HG03108 (cell line): ENCODE results near the gene ZP1.
"Not testable (repeated sequence)": the region's sequence is repeated elsewhere in the genome, so short reads cannot be mapped to it uniquely, and the experiment has no call there.

Experiments
- ATAC-seq: cut with Tn5 transposase; IDR thresholded peaks from one replicate; pipeline ENCODE4 v1.9.1; 2021; ENCODE audit warnings: moderate library complexity; ENCODE audit not compliant: unreplicated experiment

ZP1 gene, protein sequence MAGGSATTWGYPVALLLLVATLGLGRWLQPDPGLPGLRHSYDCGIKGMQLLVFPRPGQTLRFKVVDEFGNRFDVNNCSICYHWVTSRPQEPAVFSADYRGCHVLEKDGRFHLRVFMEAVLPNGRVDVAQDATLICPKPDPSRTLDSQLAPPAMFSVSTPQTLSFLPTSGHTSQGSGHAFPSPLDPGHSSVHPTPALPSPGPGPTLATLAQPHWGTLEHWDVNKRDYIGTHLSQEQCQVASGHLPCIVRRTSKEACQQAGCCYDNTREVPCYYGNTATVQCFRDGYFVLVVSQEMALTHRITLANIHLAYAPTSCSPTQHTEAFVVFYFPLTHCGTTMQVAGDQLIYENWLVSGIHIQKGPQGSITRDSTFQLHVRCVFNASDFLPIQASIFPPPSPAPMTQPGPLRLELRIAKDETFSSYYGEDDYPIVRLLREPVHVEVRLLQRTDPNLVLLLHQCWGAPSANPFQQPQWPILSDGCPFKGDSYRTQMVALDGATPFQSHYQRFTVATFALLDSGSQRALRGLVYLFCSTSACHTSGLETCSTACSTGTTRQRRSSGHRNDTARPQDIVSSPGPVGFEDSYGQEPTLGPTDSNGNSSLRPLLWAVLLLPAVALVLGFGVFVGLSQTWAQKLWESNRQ

DNA sequence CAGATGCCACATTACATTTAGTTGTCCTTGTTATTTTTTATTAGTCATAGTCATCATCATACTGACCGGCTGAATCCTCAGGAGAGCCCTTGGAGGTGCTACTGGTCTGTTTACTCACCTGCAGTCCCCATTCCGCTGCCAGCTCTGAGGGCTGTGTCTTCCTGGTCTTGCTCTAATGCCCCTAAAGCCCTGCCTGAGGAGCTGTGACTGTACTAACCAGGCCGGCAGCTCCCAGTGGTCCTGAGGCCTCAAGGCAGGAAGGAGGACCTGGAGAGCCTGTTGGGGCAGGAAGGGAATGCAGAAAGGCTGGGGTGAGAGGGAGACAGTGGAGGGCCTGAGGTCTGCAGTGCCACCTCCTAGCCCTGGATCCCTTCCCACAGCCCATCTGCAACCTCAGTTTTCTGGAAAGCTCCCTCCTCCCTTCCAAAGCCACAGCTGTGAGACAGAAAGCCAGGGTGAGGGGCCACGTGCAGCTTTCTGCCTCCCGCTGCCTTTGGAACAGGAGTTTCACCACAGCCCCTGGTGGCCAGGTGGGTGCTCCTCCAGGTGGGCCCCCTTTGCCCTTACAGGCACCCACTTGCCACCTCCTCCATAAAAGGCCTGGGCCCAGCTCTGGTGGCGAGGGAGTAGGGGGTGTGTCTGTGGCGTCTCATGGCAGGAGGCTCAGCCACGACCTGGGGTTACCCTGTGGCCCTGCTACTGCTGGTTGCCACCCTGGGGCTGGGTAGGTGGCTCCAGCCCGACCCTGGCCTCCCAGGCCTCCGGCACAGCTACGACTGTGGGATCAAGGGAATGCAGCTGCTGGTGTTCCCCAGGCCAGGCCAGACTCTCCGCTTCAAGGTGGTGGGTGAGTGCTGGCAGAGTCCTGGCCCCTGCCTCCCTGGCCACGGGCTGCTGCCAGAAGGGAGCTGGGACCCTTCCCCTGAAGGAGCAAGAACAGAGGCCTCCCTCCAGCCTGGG is at the start of gene ZP1:
TSS of gene ZP1 (plus strand) at position 632 of the 960 bp plus-strand sequence. CDS start at position 652, 20 bp downstream.
- no peak for ATAC-seq

DNA sequence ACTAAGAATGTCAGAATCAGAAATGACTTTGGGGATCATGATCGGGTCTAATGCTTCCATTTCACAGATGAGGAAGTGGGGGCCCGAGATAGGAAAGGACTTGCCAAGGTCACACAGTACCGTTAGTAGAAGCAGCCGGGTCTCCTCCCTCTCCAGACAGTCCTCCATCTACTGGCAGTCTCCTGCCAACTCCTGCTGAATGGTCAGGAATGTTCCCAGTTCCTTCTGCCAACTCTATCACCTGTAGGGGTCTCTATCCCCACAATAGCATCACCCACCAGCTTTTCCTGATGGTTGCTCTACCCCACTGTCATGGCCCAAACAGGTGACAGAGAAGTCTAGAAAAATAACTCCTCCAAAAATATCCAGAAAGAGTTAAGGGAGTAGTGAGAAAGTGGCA is 49.3 kb upstream of the ZP1 start:
- ATAC-seq = no peak

DNA sequence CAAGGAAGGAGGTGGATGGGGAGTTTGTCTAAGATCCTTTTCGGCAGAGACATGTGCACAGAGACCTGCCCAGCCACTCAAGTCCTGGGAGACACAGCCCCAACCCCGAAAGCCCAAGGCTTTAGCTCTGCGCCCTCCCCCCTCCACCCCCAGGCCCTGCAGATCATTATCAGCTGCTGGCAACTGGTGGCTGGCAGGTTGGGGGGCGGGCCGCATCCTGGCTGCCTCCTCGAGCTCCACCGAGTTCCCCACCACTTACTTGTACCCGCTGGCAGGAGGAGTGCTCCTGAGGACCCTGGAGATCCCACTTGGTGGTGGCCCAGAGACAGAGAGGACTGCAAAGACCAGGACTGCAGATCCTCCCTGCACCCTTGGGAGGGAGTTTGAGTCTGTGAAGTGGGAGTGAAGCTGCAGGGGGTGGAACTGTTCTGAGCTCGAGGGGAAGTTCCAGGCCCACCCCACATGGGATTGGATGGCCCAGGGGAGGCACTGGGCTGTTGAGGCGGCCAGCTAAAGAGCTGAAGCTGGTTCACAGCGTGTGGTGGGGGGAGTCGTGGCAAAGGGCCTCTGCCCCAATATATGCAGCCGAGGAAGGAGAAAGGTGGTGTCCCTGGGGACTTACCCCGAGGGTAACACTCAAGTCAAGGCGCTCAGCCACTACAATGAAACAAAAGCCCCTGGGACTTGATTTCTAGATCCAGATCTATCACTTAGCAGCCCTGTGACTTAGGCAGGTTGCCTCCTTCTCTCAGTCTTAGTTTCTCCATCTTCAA is 45.3 kb upstream of the ZP1 start:
- ATAC-seq = no peak

DNA sequence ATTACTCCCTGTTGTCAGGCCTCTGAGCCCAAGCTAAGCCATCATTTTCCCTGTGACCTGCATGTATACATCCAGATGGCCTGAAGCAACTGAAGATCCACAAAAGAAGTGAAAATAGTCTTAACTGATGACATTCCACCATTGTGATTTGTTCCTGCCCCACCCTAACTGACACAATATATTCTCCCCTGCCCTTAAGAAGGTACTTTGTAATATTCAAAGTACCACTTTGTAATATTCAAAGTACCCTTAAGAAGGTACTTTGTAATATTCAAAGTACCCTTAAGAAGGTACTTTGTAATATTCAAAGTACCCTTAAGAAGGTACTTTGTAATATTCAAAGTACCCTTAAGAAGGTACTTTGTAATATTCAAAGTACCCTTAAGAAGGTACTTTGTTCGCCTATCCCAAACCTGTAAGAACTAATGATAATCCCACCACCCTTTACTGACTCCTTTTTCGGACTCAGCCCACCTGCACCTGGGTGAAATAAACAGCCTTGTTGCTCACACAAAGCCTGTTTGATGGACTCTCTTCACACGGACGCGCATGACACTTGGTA is 43.5 kb upstream of the ZP1 start:
- ATAC-seq = not testable (repeated sequence)

DNA sequence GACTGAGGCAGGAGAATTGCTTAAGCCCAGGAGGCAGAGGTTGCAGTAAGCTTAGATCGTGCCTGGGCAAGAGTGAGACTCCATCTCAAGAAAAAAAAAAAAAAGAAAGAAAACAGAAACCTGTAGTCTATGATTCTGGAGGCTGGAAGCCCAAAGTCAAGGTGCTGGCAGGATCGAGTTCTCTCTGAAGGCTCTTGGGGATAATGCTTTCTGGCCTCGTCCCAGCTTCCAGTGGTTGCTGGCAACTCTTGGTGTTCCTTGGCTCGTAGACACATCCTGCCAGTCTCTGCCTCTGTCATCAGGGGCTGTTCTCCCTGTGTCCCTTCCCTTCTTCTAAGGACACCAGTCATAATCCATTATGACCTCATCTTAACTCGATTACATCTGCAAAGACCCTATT is 42.2 kb upstream of the ZP1 start:
- ATAC-seq = no peak

DNA sequence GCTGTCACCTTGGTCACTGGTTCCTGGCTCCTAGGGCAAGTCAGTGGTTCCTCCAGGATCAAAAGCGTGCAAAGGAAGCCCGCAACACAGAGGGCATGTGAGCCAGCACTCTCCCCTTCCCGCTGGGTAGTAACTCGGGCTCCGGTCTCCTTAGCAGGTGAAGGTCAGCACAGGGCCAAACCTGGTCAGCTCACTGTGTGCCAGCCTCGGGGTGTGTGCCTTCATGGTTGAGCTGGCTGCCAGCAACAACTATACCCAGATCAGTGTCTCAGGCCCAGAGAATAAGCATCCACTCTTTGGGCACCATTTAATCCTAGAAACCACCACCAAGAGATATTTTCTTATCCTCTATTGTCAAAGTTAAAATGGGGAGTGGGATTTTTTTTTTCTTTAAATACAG is 41.6 kb upstream of the ZP1 start:
- ATAC-seq = no peak

DNA sequence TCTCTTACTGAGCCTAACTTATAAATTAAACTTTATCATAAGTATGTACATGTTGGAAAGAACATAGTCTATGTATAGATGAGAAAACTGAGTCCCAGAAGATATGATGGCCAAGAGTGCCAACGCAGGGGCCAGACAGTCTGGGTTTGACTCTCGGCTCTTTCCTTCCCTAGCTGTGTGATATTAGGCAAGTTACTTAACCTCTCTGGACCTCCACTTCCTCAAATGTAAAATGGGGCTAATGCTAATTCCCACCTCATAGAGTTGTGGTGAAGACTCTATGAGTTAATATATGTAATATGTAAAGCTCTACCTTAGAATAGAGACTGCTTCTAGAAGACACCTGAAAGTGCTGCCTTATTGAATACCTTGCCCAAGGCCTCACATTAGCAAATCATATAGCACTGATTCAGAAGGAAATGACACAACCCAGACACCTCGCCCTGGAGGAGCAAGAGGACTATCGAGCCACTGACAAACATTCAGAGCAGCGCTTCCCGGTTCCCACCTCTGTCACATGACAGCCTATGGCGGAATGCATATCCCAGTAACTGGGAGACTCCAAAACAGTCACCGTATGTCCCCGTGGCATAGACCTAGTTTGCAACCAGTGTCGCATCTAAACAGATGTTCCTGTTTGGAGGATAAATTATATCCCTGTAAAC is 36.7 kb upstream of the ZP1 start:
- ATAC-seq = peak; percentile 38

DNA sequence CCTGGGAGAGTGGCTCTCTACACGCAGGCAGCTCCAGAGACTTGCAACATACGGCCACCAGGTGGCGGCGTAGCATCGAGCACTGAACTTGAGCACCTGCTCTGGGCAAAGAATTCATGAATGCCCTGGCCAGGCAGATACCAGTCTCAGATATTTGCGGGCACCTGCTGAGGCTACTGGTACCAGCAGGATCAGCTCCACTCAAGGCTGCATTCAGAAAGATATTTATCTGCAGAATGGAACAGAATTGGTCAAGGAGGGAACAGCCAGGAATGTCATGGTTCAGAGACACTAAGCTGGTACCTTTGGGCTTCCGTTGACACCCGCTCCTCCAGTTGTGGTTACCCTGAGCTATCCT is 36.2 kb upstream of the ZP1 start:
- peak; percentile 84 for ATAC-seq

DNA sequence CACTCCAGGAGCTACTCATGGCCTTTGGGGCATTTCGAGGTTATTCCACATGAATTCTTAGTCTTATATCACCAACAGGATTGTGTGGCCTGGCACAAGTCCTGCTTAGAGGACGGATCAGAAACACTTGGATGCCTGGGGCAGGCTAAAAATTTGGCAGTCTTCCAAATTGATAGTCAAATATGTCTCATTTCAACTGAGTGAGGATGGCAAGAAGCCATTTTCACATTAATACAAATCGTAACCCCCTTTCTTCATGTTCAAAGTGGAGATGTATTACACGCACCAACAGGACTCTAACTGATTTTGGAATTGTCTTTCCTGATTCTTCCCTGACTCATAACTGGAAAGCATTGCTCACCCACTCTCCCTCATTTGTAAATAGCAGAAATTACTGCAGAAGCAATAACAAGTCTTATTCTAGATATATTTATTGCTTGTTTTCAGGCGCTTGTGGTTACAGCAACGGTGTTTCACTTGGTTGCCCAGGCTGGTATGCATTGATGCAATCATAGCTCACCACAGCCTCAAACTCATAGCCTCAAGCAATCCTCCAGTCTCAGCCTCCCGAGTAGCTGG is 35.8 kb upstream of the ZP1 start:
- no peak for ATAC-seq

DNA sequence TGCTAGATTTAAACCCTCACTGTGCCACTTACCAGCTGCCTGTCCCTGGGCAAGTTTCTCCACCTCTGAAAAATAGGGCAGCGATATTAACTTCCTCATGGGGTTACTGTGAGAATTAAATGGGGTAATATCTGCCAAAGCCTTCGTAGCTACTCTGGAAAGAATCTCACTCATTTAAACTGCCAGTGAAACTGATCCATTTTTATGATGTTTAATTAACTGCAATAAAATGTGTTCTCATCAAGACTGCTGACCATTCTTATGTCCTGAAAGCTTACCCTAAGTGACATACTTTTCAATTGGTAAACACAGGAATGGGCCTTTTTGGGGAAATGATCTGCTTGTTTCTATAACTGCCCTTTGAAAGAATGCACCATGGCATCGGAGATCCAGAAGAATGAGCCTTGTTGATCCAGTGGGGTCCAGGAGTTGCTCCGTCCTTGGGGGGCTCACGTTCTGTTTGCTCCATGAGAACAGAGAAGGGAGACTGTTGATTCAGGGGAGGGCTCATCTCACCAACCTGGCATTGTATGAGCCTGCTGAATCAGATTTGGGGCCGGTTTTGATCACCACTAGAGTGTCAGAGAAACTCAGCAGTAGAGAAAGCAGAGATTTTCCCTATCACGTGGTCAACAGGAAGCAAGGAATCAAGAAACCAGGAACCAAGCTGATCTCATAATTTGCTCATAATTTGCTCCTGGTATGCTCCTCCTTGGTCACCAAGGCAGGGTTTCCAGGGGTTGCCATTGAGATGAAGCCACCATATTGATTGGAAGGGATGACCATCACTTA is 32.4 kb upstream of the ZP1 start:
- ATAC-seq = no peak

DNA sequence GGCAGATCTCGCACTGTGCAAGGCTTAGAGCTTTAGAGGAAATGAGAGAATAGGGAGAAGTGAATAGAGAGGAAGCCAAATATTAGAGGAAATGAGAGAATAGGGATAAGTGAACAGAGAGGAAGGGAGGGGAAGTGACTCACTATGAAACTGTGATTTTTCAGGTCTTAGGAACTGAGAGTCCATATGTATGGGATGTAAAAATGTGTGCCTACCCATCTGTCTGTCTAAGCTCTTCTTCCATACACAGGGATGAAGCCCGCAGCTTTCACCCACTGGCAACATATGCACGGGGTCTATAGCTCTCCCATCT is 31.9 kb upstream of the ZP1 start:
- no peak for ATAC-seq

DNA sequence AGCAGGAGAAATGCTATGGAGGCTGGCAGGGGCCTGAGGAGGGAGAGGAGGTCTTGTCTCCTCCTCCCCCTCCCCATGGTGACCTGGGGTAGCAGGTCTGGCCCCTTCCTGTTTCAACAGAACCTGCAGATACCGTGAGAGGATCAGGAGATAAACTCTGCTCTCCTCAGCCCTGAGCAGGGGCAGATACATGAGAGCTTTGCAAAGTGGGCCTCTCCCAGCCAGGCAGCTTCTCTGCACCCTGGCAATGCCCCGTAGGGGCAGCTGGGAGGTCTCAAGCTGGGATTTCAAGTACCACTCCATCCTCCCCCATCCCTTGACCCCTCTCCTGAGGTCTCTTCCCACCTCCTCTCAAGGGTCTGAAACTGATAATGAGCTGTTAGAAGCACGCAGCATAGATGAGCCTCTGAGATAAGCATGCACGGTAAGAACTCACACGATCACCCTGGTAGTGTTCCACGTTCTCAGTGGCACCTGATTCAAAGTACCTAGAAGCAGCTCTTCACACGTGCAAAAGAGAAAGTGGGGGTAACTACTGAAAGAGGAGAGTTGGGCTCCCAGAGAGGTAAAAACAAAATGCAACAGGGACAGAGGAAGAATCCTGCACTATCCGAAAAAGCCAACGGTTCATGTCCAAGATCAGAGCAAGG is 30.4 kb upstream of the ZP1 start:
- ATAC-seq = no peak

DNA sequence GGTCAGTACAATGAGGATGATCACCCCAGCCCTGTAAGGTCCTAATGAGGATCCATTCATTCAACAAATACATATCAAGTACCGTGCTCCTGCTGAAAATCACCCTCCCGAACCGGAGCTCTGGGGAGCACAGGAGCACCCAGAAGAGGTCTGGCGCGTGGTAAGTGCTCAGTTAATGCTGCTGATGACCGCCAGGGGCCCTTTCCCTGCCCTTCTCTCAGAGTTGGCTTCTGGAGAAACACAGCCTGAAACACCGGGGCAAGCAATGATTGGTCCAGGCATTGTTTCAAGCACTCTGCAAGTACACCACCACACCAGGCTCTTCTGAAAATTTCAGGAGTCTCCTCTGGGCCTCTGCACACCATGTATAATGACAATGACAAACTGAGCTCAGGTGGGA is 29.2 kb upstream of the ZP1 start:
- no peak for ATAC-seq

DNA sequence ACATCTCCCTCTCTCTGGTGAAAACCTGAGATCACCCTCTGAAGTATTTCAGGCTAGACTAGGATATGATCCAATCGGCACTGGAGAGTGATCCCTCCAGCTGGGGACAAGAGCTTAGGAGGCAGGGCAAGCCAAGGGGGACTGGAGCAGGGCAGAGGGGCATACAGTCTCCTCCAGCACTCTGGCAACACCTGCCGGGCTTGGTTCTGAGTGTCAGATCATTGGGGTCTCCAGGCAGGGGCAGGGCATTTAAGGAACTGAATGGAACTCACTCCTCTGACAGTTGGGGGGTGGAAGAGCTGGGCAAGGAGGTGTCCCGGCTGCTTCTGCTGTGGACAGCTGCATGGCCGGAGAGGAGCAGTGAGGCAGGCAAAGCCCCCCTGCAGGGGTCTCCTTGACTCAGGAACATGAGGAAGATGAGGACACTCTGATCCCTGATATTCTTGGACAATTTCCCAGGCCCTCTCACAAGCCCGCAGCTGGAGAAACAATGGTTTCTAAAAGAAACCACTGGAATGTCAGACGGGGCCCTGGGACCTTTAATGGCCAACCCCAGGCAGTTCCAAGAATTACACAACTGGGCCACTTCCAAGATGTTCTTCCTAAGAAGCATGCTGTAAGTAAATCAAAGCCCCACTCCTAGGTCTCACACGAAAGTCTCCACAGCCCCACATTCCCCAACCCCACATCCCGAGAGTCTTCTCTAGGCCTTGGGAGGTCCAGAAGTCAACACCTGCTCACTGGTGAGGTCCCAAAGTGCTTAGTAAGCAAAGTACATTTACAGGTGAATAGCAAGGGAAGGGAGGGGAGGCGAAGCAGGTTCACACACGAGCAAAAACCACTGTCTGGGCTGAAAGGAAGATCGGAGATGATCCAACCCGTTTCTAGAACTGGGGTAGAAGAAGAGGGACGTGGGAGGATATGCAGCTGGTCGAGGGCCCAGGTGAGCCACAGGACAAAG is 26.6 kb upstream of the ZP1 start:
- ATAC-seq = no peak

DNA sequence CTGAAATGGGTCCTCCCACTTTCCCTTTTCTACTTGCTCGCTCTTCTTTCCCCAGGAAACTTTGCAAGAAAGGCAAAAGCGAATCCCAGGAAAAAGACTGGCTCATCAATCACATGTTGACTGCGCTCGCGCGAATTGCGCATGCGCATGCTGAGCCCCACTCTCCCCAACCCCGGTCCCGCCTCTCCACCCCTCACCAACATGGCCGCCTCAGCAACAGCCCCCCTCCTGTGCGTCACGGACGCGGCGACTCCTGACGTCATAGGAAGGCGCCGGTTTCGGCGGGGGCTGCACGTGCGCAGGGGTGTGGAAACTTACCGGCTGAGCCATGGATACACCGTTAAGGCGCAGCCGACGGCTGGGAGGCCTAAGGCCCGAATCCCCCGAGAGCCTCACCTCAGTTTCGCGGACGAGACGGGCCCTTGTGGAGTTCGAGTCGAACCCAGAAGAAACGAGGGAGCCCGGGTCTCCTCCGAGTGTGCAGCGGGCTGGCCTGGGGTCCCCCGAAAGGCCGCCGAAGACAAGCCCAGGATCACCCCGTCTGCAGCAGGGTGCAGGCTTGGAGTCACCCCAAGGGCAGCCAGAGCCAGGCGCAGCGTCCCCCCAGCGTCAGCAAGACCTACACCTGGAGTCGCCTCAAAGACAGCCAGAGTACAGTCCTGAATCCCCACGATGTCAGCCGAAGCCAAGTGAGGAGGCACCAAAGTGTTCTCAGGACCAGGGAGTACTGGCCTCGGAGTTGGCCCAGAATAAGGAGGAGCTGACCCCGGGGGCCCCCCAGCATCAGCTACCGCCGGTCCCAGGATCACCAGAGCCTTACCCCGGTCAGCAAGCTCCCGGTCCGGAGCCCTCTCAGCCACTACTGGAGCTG is 25.3 kb upstream of the ZP1 start, which contains the start of gene CCDC86:
TSS of gene CCDC86 (plus strand) at position 317 of the 871 bp plus-strand sequence. CDS start at position 329, 12 bp downstream.
- ATAC-seq = peak; percentile 71
